HepG2 (cell line): ENCODE data around the gene EARS2. TPM values are rescaled to one million over a fixed set of nuclear protein-coding genes. Genes with fewer than 3 reads are reported as not detected.
A peak's percentile ranks its signal among the peaks of the same experiment; 100 is the strongest.

Experiments
- ATAC-seq: fragments of 200-7000 bp; cut with Tn5 transposase; 3 replicates; pipeline ENCODE4 v1.9.1; 2020; ENCODE audit warnings: mild to moderate bottlenecking, moderate library complexity
- BruUV-seq: library from RNA; stranded (reverse); fragments of 400-500 nt; replicated peaks from 2 replicates; lab custom pipeline; 2021; lab: Mats Ljungman, UMichigan
- CTCF ChIA-PET: fragments of 300-600 bp; formaldehyde crosslinking; extraction: SDS; loops from one replicate; lab custom pipeline; 2021; ENCODE audit warnings: low total read pairs, inconsistent platforms, low intra/inter-chr PET ratio; lab: Yijun Ruan, JAX
- POLR2A ChIA-PET: fragments of 350-600 bp; sonication (Branson Sonifier 250); formaldehyde crosslinking; loops from one replicate; lab custom pipeline; 2020; ENCODE audit warnings: antibody characterized with exemption, inconsistent platforms; lab: Yijun Ruan, JAX
- DNase-seq: peaks from one replicate; pipeline ENCODE4 v3.0.0-alpha.2; 2015; ENCODE audit warnings: low spot score
- FAIRE-seq: peaks from 3 replicates; lab custom pipeline; 2011; peaks lifted over from hg19 to GRCh38; lab: Jason Lieb, UNC
- H2AFZ ChIP-seq: one replicate; pipeline ENCODE4 v1.6.1; 2011; ENCODE audit warnings: low read length, inconsistent platforms
- H3K27ac ChIP-seq: fragments of 300-600 bp; 3 replicates; pipeline ENCODE4 v1.8.0; 2011; ENCODE audit warnings: mixed run types, mild to moderate bottlenecking, mixed read lengths, low read length, inconsistent platforms; ENCODE audit not compliant: insufficient read depth; ENCODE audit errors: extremely low read length
- H3K27me3 ChIP-seq, 2 experiments: fragments of 200-600 bp in 1 of 2; 2 replicates in 1 of 2; 3 replicates in 1 of 2; pipeline versions ENCODE4 v1.6.0 to v1.8.0; 2011; ENCODE audit warnings: low read length in 2 of 2, mild to moderate bottlenecking in 2 of 2, moderate library complexity in 2 of 2, inconsistent platforms in 1 of 2; ENCODE audit not compliant: insufficient read depth in 2 of 2, control insufficient read depth in 1 of 2
- H3K36me3 ChIP-seq, 2 experiments: fragments of 200-600 bp in 1 of 2; replicated peaks in 1 of 2; 2 replicates in 1 of 2; 3 replicates in 1 of 2; pipeline versions ENCODE4 v1.5.1 to v1.8.0; 2011; ENCODE audit warnings: low read length in 2 of 2, inconsistent platforms in 1 of 2; ENCODE audit not compliant: insufficient read depth in 2 of 2, control insufficient read depth in 1 of 2
- H3K4me1 ChIP-seq: 2 replicates; pipeline ENCODE4 v1.5.1; 2012; ENCODE audit warnings: low read length, inconsistent platforms; ENCODE audit not compliant: insufficient read depth
- H3K4me2 ChIP-seq: 2 replicates; pipeline ENCODE4 v1.6.0; 2011; ENCODE audit warnings: low read depth, low read length, inconsistent platforms
- H3K4me3 ChIP-seq, 3 experiments: fragments of 200-600 bp in 1 of 3; sonication (generic), shearing (Covaris generic) in 1 of 3; replicated peaks in 1 of 3; 2 replicates each; pipeline ENCODE4 v1.5.1; 2011 to 2016; ENCODE audit warnings: low read length in 3 of 3, inconsistent platforms in 2 of 3, low read depth in 2 of 3, mild to moderate bottlenecking in 2 of 3, control low read depth in 1 of 3, mixed read lengths in 1 of 3; ENCODE audit not compliant: insufficient read depth in 1 of 3
- H3K79me2 ChIP-seq: one replicate; pipeline ENCODE4 v1.6.1; 2011; ENCODE audit warnings: low read length, inconsistent platforms; ENCODE audit not compliant: insufficient read depth
- H3K9ac ChIP-seq: 2 replicates; pipeline ENCODE4 v1.6.0; 2011; ENCODE audit warnings: mild to moderate bottlenecking, low read depth, low read length, inconsistent platforms; ENCODE audit not compliant: insufficient read depth
- H3K9me3 ChIP-seq: 2 replicates; pipeline ENCODE4 v1.5.1; 2012; ENCODE audit warnings: mild to moderate bottlenecking, low read length
- H4K20me1 ChIP-seq: 2 replicates; pipeline ENCODE4 v1.6.0; 2011; ENCODE audit warnings: inconsistent platforms, mild to moderate bottlenecking, low read length, moderate library complexity; ENCODE audit not compliant: insufficient read depth
- HBP1 ChIP-seq: IDR thresholded peaks from 2 replicates; pipeline ENCODE4 v1.6.1; 2016; ENCODE audit warnings: low read depth, control low read depth
- MAZ ChIP-seq, 2 experiments: sonication (generic) in 1 of 2; formaldehyde crosslinking in 1 of 2; IDR thresholded peaks; 2 replicates each; pipeline versions ENCODE4 v1.5.0 to v1.6.1; 2012 to 2020; ENCODE audit warnings: low read depth in 2 of 2, mild to moderate bottlenecking in 2 of 2, borderline replicate concordance in 1 of 2, improper control_type of control experiment in 1 of 2, low read length in 1 of 2, missing genetic modification reagents in 1 of 2, moderate library complexity in 1 of 2
- MXD1 ChIP-seq: sonication (generic); formaldehyde crosslinking; IDR thresholded peaks from 2 replicates; pipeline ENCODE4 v1.4.0; 2020; ENCODE audit warnings: mild to moderate bottlenecking, missing genetic modification reagents
- RORA ChIP-seq: sonication (generic); formaldehyde crosslinking; IDR thresholded peaks from 2 replicates; pipeline ENCODE4 v1.5.0; 2020; ENCODE audit warnings: mild to moderate bottlenecking, missing genetic modification reagents, moderate library complexity
- SOX13 ChIP-seq, 3 experiments: fragments of 450-650 bp in 1 of 3; sonication (generic) in 1 of 3; formaldehyde crosslinking in 1 of 3; IDR thresholded peaks in 2 of 3; conservative IDR thresholded peaks in 1 of 3; 2 replicates each; pipeline versions ENCODE4 v1.5.0 to v1.6.1; 2016 to 2020; ENCODE audit warnings: antibody characterized with exemption in 1 of 3, mild to moderate bottlenecking in 1 of 3, missing compliant biosample characterization in 1 of 3, missing genetic modification reagents in 1 of 3, moderate library complexity in 1 of 3
- SSRP1 ChIP-seq: IDR thresholded peaks from 2 replicates; pipeline ENCODE4 v1.6.1; 2016; ENCODE audit warnings: control low read depth
- TGIF2 ChIP-seq: IDR thresholded peaks from 2 replicates; pipeline ENCODE4 v1.6.1; 2016; ENCODE audit warnings: control low read depth, missing compliant biosample characterization
- ZNF549 ChIP-seq: sonication (generic); formaldehyde crosslinking; IDR thresholded peaks from 2 replicates; pipeline ENCODE4 v1.5.0; 2020; ENCODE audit warnings: missing genetic modification reagents
- ZNF607 ChIP-seq: sonication (generic); formaldehyde crosslinking; IDR thresholded peaks from 2 replicates; pipeline ENCODE4 v1.5.1; 2020; ENCODE audit warnings: missing genetic modification reagents, mild to moderate bottlenecking, borderline replicate concordance
- ZNF770 ChIP-seq: sonication (generic); formaldehyde crosslinking; IDR thresholded peaks from 2 replicates; pipeline ENCODE4 v1.5.0; 2020; ENCODE audit warnings: mild to moderate bottlenecking, missing genetic modification reagents
- WGBS: methylation state at CpG from one replicate; pipeline ENCODE4 v1.1.6; 2017; ENCODE audit warnings: low lambda C conversion rate; 5-methylcytosine and 5-hydroxymethylcytosine counted together
- in situ Hi-C: cut with HindIII; loops from 2 replicates; pipeline ENCODE4 v1.10.0; 2017; ENCODE audit warnings: low pct_unique_long_range_greater_than_20kb; ENCODE audit not compliant: extremely low pct_ligation_motif_present
- intact Hi-C: fragments of 100-400 bp; cut with micrococcal nuclease; formaldehyde crosslinking; loops from one replicate; pipeline ENCODE4 v1.10.0; 2022; ENCODE audit not compliant: unreplicated experiment
- polyA plus RNA-seq, 8 experiments: library from polyadenylated mRNA; depleted of rRNA in 3 of 8; stranded (reverse) in 7 of 8; unstranded in 1 of 8; fragments of >200 nt; fragmentation: Illumina TruSeq in 4 of 8; extraction: Trizol in 4 of 8; gene quantifications; 2 replicates each; pipeline versions ENCODE4 v1.2.1 to v1.2.3, GENCODE V29; 2011 to 2016; ENCODE audit warnings: low read depth in 4 of 8, missing spikeins in 1 of 8, mixed read lengths in 1 of 8; ENCODE audit not compliant: insufficient read depth in 1 of 8
- total RNA-seq, 5 experiments: library from RNA; depleted of rRNA; stranded (reverse); fragments of >200 nt; fragmentation: Illumina TruSeq; extraction: Trizol; gene quantifications; 2 replicates each; pipeline ENCODE4 v1.2.3, GENCODE V29; 2016; ENCODE audit warnings: low read depth in 1 of 5
- TF ChIP-seq, protein P1 (sequence below): sonication (generic); formaldehyde crosslinking; IDR thresholded peaks from 2 replicates; pipeline ENCODE4 v1.5.1; 2020; ENCODE audit warnings: missing genetic modification reagents, mild to moderate bottlenecking, borderline replicate concordance

Gene EARS2
- total and polyA plus RNA-seq, 2 of the 13 experiments (the other 11 are each of a cell fraction or from before 2014, with no cell fraction given), result 49.4 to 80.4 TPM

- Histone ChIP-seq H3K9ac (peak overlapping the region; percentile 64; the same call in 1 of the 2 replicates), H3K4me3 (no peak overlapping the region), H3K4me1 (peaks cover 47% of the 10 kb centered on the region), H2AFZ (no peak overlapping the region), H3K27ac (peak overlapping the region; percentile 91), H4K20me1 (no peaks in the 10 kb centered on the region), H3K79me2 (peaks cover 4% of the 10 kb centered on the region), H3K4me2 (no peak overlapping the region), H3K36me3 (peaks cover 33 to 59% of the 10 kb centered on the region in 2 experiments), H3K27me3 (no peaks in the 10 kb centered on the region), H3K9me3 (no peaks in the 10 kb centered on the region)
- in situ Hi-C loops, result no loop called here
- ChIA-PET POLR2A (interaction anchor here (0.6 to 5.5 kb wide), 16 partner anchors 11 to 140 kb away, joined by 3 to 96 read pairs (median 10); partner anchors contain the start of genes DCTN5, EARS2, GGA2 and NDUFAB1), CTCF (interaction anchor here (2.0 kb wide), 1 partner anchor 18 kb away, joined by 8 read pairs; the partner anchor contains the start of genes EARS2 and UBFD1)
- no TSS peak for BruUV-seq
- ATAC-seq (no peak), FAIRE-seq (no peak), DNase-seq (no peak)
- intact Hi-C loops, result no loop called here
- TF ChIP-seq SOX13 (IDR thresholded peaks at IDR 0.05) (no peak), SOX13 (CRISPR knock-in tag; conservative IDR thresholded peaks at IDR 0.05 in 1 of 2, IDR thresholded peaks at IDR 0.05 in 1 of 2) (0 out of 4 replicates have a peak, but pooled peaks of 1 of the 2 experiments have one; percentile 15), ZNF770 (CRISPR knock-in tag) (peak; percentile 76), MXD1 (CRISPR knock-in tag) (no peak), ZNF607 (CRISPR knock-in tag) (0 out of 2 replicates have a peak, but pooled peaks have one; percentile 40), HBP1 (0 out of 2 replicates have a peak, but pooled peaks have one; percentile 37), SSRP1 (CRISPR knock-in tag) (peak; percentile 93), ZNF549 (CRISPR knock-in tag) (no peak), TGIF2 (CRISPR knock-in tag) (0 out of 2 replicates have a peak, but pooled peaks have one; percentile 7), MAZ (IDR thresholded peaks at IDR 0.05; ENCODE audit: borderline replicate concordance, low read depth, low read length) (no peak), MAZ (CRISPR knock-in tag; IDR thresholded peaks at IDR 0.05; ENCODE audit: low read depth) (no peak), RORA (CRISPR knock-in tag) (no peak)
- TF ChIP-seq, protein P1, sequence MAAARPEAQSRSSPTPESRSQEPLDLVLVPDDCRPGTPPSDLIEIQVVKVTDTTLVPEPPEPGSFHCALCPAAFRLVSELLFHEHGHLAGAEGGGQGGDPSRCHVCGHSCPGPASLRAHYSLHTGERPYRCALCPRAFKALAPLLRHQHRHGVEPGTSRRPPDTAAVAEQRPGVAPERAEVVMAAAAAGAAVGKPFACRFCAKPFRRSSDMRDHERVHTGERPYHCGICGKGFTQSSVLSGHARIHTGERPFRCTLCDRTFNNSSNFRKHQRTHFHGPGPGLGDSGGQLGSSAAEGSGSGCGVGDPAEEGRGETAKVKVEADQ (CRISPR knock-in tag), result 0 out of 2 replicates have a peak, but pooled peaks have one; percentile 11
- 93% methylated on average over 1 of the region's 1 CpG for WGBS
These were observed 18.3 kb downstream of the EARS2 start for GRCh38 chr16:23538919-23539278.
